Measurements from ENCODE around the gene C1orf167.
A peak's percentile ranks its signal among the peaks of the same experiment; 100 is the strongest.

Gene C1orf167

GRCh38 chr1:11835441-11836225, 73.6 kb downstream of the C1orf167 start:
- no peak for DNase-seq (ENCODE audit: low spot score)

- DNase-seq (ENCODE audit: low spot score), result no peak
These were observed 75.2 kb downstream of the C1orf167 start for GRCh38 chr1:11836955-11837766.

GRCh38 chr1:11837767-11838348, 75.9 kb downstream of the C1orf167 start:
- DNase-seq (ENCODE audit: low spot score), result no peak

GRCh38 chr1:11838349-11839272, 76.6 kb downstream of the C1orf167 start:
- DNase-seq (ENCODE audit: low spot score), result peak; percentile 86
